GM19455 (cell line): ENCODE results near the gene SORCS2.

Experiments used
- ATAC-seq: cut with Tn5 transposase; IDR thresholded peaks from one replicate; pipeline ENCODE4 v1.9.1; 2021; ENCODE audit not compliant: unreplicated experiment

The SORCS2 gene

GRCh38 chr4:7653510-7654369 lies 461.4 kb downstream of the SORCS2 start:
- ATAC-seq: no peak

DNA sequence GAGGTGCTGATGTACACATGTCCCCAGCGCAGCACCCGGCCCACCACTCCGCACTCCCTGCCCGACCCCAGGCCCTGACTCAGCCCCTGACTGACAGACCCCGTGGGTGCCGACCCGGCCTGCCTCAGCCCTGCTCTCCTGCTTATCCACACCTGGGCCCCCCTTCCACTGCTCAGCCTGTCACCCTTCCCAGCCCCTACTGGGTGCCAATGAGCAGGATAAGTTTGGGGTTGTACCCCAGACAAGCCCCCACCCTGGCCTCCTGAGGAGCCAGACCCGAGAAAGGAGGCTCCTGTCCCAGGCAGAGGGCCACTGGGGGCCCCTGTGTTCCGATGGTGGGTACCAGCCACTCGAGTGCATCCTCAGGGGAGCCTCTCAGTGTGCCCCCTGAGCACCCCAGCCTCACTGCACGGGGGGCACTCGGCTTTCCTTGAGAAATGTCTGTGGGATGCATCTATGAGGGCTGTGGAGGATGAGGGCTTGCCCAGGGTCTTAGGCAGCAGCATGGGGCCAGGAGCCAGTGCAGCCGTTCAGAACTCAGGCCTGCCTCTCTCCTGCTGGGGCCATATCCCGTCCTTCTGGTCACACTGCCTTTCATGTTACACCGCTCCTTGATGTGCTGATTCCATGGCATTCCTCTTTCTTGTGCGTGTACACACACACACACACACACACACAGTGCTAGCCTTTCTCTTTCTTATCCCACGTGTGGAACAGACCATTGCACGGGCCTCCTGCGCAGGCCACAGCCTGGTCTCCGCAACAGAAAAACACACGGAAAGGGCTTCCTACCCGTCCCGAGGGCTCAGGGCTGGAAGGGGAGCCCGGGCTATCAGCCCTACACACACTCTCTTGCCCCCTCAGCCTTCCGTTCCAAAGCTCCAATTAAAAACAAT lies 462.5 kb downstream of the SORCS2 start:
- no peak for ATAC-seq

DNA sequence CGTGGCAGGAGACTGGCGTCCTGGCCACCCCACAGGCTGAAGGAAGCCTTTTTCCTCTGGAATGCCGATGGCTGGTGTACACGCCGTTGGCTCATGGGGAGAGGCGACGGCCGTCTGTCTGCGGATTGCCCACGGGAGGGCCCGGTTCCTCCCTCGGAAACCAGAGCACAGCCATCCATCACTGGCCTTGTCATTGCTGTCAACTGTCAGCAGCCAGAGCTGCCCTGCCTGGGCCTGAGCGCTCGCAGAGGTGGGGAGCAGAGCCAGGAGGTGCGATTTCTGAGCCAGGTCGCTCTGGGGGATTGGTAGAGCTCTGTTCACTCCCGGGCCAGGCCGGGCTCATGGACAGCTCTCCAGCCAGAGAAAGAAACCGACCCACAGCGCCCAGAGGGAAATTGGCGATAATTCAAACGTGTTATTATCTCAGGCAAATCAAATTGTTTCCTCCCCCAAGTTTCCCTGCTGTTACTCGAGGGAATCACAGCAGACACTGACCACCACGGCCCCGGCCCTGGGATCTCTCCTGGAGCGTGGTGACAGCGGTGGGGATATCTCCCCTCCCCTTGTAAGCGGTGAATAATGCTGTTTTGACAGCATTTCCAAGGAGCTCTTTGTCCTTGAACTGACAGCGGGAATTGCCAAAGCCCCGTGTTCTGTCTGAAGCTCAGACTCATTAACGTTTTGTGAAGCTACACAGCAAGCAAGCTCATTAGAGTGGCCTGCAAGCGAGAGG lies 463.3 kb downstream of the SORCS2 start:
- ATAC-seq: no peak

GRCh38 chr4:7656244-7656800 lies 464.0 kb downstream of the SORCS2 start:
- ATAC-seq: no peak

DNA sequence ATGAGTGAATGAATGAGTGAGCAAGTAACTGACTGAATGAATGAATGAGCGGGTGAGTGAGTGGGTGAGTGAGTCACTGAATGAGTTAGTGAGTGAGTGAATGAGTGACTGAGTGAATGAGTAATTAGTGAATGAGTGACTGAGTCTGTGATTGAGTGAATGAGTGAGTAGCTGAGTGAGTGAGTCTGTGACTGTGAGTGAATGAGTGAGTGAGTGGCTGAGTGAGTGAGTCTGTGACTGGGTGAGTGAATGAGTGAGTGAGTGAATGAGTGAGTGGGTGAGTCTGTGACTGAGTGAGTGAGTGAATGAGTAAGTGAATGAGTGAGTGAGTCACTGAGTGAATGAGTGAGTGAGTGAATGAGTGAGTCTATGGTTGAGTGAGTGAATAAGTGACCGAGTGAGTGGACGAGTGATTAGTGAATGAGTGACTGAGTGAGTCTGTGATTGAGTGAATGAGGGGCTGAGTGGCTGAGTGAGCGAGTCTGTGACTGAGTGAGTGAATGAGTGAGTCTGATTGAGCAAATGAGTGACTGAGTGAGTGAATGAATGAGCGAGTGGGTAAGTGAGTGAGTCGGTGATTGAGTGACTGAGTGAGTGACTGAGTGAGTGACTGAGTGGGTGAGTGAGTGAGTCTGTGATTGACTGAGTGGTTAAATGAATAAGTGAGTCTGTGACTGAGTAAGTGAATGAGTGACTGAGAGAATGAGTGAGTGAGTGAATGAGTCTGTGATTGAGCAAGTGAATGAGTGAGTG lies 465.4 kb downstream of the SORCS2 start:
- no peak for ATAC-seq

- no peak for ATAC-seq
These were observed 466.2 kb downstream of the SORCS2 start for GRCh38 chr4:7658341-7659204.

DNA sequence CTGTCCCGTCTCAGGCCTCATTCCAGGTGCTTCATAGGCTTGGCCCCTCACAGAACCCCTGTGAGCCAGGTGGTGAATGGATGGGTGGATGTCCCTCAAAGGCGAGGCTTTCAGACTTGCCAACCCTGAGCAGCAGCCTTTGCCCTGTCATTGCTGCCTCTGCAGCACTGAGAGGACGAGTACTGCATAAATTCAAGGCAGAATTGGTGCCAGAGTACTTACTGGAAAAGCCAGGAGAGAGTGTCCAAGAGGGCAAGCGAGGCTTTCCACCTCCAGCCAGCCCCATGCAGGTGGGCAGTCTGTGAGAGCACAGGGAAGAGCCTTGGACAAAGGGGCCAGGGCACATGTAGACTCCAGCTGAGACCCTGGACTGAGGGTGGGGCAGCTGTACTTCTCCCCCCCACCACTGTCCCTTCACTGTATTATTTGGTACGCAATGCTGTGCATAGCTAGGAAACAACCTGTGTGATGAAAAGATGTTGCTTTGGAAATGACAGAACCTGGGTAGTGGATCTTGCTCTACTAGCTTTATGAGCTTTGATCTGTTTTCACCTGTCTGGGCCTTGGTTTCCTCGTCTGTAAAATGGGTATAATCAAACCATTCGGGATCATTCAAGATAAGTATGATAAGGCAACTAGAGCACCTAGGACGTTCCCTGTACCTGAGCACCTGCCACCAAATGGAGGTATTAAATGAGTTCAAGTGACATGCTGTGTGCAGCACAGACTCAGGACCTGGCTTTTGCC lies 467.3 kb downstream of the SORCS2 start:
- no peak for ATAC-seq

- no peak for ATAC-seq
These were observed 468.1 kb downstream of the SORCS2 start for GRCh38 chr4:7660176-7661039.

DNA sequence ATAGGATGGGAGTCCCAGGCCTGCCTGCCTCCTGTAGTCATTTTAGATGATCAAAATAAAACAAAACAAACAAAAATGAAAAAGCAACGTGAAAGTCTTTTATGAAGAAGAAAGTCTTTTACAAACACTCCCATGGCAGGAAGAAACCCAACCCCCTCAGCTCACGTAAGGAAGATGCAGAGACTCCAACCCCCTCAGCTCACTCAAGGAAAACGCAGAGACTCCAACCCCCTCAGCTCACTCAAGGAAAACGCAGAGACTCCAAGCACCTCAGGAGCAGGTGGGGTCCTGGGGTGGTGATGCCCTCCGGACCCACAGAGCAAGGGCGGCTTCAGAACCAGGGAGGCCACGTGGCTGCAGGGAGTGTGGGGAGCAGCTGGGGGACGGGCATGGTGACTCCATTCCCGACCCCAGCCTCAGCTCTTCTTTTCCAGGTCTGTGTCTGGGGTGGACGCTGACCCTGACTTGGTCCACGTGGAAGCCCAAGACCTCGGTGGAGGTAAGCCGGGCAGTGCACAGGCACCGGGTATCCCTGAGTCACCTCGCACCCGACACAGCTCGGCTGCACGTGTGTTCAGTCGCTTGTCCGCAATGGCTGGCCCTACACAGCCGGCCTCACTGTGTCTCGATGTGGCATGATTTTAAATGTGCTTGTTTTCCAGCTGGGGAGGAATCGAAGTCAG lies 468.9 kb downstream of the SORCS2 start:
- ATAC-seq: no peak

GRCh38 chr4:7661846-7662506 lies 469.6 kb downstream of the SORCS2 start:
- no peak for ATAC-seq

- ATAC-seq: no peak
These were observed 470.1 kb downstream of the SORCS2 start for GRCh38 chr4:7662507-7662846.

DNA sequence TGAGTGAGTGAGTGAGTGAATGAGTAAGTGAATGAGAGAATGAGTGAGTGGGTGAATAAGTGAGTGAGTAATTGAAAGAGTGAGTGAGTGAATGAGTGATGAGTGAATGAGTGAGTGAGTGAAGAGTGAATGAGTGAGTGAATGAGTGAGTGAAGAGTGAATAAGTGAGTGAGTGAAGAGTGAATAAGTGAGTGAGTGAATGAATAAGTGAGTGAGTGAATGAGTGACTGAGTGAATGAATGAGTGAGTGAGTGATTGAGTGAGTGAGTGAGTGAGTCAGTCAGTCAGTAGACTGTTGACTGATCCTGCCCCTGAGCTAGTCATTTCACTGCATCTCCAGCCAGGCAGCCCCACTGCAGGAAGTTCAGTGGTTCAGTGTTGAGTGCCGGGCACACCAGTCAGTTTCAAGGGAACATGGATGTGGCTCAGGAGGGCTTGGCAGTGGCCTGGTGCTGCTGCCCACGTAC lies 470.8 kb downstream of the SORCS2 start:
- no peak for ATAC-seq

GRCh38 chr4:7664106-7664505 lies 471.8 kb downstream of the SORCS2 start:
- no peak for ATAC-seq

GRCh38 chr4:7665321-7665720 lies 473.0 kb downstream of the SORCS2 start:
- ATAC-seq: no peak

- ATAC-seq: no peak
These were observed 473.7 kb downstream of the SORCS2 start for GRCh38 chr4:7666011-7666410.

DNA sequence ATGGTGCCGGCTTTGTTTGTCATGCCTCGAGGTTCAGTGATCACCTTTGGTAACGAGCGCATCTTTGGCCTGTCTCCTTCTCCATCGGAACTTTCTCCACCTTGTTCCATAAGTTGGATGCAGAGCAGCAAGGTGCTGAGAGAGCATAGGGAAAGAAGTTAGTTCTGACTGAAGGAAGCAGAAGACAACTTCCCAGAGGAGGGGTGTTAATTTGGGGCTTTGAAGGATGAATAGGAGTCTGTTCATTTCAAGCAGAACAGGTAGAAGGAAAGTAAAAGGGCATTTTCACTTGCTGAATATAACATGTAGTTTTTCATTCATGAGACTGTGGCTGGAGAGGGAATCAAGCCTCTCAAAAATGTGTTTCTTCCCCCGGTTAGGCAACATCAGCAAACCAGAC lies 474.4 kb downstream of the SORCS2 start:
- no peak for ATAC-seq

GRCh38 chr4:7668271-7668670 lies 475.9 kb downstream of the SORCS2 start:
- ATAC-seq: no peak
